HCT116 (cell line): ENCODE data around the gene ELAVL3.

ENCODE experiments used
- POLR2A ChIP-seq: IDR thresholded peaks from 2 replicates; pipeline ENCODE4 v1.7.0; 2011; ENCODE audit warnings: borderline replicate concordance; ENCODE audit not compliant: insufficient read depth, insufficient read length; ENCODE audit errors: extremely low read depth
- POLR2AphosphoS5 ChIP-seq: IDR thresholded peaks from 2 replicates; pipeline ENCODE4 v1.6.1; 2011; ENCODE audit warnings: mild to moderate bottlenecking, low read depth, low read length, moderate library complexity
- RAD21 ChIP-seq: IDR thresholded peaks from 2 replicates; pipeline ENCODE4 v1.6.1; 2012; ENCODE audit warnings: low read depth, mild to moderate bottlenecking
- TCF7L2 ChIP-seq: IDR thresholded peaks from 2 replicates; pipeline ENCODE4 v1.7.0; 2011; ENCODE audit warnings: borderline replicate concordance, inconsistent platforms; ENCODE audit not compliant: insufficient read depth, insufficient read length; ENCODE audit errors: extremely low read depth
- YY1 ChIP-seq: IDR thresholded peaks from 2 replicates; pipeline ENCODE4 v1.6.1; 2011; ENCODE audit warnings: low read length, low read depth, moderate library complexity, mild to moderate bottlenecking; ENCODE audit not compliant: insufficient replicate concordance; ENCODE audit errors: extremely low read depth
- TF ChIP-seq, protein P1 (sequence below): IDR thresholded peaks from 2 replicates; pipeline ENCODE4 v1.6.1; 2012
- TF ChIP-seq, protein P2 (sequence below), 3 experiments: fragments of 200-600 bp in 1 of 3; sonication (generic) in 1 of 3; IDR thresholded peaks in 2 of 3; conservative IDR thresholded peaks in 1 of 3; 2 replicates each; pipeline ENCODE4 v1.5.1; 2012 to 2017; ENCODE audit warnings: low read depth in 2 of 3, low read length in 2 of 3, antibody characterized with exemption in 1 of 3, borderline replicate concordance in 1 of 3, control low read depth in 1 of 3, mild to moderate bottlenecking in 1 of 3, mixed read lengths in 1 of 3, mixed run types in 1 of 3, moderate library complexity in 1 of 3; ENCODE audit not compliant: insufficient read depth in 1 of 3

DNA sequence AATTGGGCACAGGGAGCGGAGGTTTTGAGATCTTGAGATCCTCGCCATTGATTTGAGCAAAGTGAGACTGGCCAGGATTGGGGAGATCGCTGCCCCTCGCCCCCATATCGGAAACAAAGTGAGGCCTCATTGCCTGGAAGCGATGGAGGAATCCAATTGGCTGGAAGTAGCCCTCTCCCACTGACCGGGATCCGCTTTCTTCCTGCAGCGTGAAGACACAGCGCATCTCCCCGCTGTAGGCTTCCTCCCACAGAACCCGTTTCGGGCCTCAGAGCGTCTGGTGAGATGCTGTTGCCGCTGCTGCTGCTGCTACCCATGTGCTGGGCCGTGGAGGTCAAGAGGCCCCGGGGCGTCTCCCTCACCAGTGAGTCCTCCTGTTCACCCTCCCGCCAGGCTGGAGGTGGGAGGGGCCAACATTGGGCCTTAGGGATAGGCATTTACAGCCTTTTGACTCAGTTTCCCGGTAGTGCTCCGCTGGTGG lies 45.0 kb downstream of the ELAVL3 start:
- no peak for TF ChIP-seq POLR2A
- TF ChIP-seq, protein P1, sequence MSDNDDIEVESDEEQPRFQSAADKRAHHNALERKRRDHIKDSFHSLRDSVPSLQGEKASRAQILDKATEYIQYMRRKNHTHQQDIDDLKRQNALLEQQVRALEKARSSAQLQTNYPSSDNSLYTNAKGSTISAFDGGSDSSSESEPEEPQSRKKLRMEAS, result no peak
- TF ChIP-seq, protein P2, sequence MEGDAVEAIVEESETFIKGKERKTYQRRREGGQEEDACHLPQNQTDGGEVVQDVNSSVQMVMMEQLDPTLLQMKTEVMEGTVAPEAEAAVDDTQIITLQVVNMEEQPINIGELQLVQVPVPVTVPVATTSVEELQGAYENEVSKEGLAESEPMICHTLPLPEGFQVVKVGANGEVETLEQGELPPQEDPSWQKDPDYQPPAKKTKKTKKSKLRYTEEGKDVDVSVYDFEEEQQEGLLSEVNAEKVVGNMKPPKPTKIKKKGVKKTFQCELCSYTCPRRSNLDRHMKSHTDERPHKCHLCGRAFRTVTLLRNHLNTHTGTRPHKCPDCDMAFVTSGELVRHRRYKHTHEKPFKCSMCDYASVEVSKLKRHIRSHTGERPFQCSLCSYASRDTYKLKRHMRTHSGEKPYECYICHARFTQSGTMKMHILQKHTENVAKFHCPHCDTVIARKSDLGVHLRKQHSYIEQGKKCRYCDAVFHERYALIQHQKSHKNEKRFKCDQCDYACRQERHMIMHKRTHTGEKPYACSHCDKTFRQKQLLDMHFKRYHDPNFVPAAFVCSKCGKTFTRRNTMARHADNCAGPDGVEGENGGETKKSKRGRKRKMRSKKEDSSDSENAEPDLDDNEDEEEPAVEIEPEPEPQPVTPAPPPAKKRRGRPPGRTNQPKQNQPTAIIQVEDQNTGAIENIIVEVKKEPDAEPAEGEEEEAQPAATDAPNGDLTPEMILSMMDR (IDR thresholded peaks at IDR 0.05 in 2 of 3, conservative IDR thresholded peaks at IDR 0.05 in 1 of 3; ENCODE audit: borderline replicate concordance in 1 of 3, insufficient read depth in 1 of 3, low read depth in 2 of 3, low read length in 2 of 3), result no peak
- no peak for TF ChIP-seq POLR2AphosphoS5
- TF ChIP-seq RAD21, result no peak
- TF ChIP-seq YY1, result no peak
- no peak for TF ChIP-seq TCF7L2
